HG03432 (cell line): ENCODE results near the gene STXBP5.
"Not testable (repeated sequence)": the region's sequence is repeated elsewhere in the genome, so short reads cannot be mapped to it uniquely, and the experiment has no call there.

Experiments
- ATAC-seq: cut with Tn5 transposase; IDR thresholded peaks from one replicate; pipeline ENCODE4 v1.9.1; 2021; ENCODE audit warnings: mild to moderate bottlenecking, moderate library complexity; ENCODE audit not compliant: unreplicated experiment

The STXBP5 gene

DNA sequence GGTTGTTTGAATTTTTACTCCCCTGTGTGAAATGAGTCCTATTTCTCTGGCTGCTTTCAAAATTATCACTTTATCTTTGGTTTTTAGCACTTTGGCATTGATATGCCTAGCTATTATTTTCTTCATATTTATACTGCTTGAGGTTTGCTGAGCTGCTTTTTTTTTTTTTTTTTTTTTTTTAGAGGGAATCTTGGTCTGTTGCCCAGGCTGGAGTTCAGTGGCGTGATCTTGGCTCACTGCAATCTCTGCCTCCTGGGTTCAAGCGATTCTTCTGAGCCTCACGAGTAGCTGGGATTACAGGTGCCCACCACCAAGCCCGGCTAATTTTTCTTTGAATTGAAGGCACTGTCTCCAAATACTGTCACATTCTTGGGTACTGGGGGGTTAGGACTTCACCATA, 40.6 kb downstream of the STXBP5 start:
- ATAC-seq = no peak

DNA sequence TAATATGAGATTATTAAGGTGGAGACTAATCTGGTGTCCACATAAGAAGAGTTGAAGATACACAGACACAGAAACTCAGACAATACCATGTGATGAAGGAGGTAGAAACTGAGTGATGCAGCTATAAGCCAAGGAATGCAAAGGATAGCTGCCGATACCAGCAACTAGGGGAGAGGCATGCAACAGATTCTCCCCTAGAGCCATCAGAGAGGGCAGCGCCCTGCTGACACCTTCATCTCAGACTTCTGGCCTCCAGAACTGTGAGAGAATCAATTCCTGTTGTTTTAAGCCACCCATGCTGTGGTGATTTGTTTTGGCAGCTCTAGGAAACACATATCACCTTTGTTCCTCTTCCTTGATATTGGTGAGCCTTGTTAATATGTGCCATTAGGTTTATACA, 41.5 kb downstream of the STXBP5 start:
- ATAC-seq = no peak

DNA sequence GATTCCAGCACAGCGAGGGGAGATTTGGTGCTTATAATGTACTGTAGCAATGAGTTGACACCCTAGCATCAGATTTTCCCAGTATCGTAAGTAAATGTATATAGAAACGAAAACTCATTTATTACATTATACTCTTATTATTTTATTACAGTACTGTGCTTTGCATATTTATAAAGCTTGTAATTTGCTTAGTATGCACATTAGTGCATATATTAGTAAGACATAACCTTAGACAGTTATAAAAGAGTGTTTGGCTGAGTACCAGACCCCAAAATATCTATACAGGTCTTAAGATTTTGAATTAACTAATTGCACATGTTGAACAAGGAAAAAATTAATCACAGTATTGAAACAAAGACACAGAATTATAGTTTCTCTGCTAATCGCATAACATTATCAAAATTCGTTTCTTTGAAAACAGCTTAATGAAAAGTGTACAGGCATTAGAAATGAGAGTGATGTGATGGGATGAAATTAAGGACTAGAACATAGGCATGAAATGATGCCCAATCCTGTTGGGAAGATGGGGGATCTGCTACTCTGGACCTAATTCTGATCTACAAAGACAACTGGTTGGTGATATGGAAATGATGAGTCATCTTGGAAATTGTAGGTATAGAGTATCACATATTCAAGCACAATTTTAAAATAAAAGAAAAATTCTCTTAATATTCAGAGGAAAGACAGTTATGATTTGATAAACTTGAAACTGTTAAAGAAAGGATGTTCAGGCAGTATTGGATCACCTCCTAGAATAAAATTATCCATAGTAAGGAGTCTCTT, 42.8 kb downstream of the STXBP5 start:
- ATAC-seq = no peak

DNA sequence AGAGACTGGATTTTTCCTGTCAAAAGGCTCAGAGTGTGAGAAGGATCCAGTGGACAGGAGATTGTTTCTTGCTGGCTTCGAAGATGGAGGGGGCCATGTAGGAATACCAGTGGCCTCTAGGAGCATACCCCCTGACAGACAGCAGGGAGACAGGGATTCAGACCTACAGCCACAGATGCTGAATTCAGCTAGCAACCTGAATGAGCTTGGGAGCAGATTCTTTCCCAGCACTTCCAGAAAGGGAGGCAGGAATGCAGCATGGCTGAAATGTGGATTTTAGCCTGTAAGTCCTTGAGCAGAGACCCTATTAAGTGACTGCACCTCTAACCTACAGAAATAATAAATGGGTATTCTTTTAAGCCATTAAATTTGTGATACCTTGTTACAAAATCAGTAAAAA, 44.6 kb downstream of the STXBP5 start:
- ATAC-seq = no peak

DNA sequence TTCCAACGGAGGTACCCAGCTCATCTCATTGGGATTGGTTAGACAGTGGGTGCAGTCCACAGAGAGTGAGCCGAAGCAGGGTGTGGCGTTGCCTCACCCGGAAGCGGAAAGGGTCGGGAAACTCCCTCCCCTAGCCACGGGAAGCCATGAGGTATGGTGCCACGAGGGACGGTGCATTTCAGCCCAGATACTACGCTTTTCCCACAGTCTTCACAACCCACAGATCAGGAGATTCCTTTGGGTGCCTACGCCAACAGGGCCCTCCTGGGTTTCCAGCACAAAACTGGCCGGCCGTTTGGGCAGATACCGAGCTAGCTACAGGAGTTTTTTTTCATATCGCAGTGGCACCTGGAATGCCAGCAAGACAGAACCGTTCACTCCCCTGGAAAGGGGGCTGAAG, 46.9 kb downstream of the STXBP5 start:
- ATAC-seq = no peak

DNA sequence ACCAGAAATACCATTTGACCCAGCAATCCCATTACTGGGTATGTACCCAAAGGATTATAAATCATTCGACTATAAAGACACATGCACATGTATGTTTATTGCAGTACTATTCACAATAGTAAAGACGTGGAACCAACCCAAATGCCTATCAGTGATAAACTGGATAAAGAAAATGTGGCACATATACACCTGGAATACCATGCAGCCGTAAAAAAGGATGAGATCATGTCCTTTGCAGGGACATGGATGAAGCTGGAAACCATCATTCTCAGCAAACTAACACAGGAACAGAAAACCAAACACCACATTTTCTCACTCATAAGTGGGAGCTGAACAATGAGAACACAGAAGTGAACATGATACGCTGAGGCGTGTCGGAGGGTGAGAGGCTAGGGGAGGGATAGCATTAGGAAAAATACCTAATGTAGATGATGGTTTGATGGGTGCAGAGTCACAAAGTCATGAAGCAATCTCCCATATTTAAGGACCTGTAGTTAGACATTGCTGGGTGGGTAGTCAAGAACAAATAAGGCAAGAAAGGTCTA, 50.8 kb downstream of the STXBP5 start:
- ATAC-seq = not testable (repeated sequence)

DNA sequence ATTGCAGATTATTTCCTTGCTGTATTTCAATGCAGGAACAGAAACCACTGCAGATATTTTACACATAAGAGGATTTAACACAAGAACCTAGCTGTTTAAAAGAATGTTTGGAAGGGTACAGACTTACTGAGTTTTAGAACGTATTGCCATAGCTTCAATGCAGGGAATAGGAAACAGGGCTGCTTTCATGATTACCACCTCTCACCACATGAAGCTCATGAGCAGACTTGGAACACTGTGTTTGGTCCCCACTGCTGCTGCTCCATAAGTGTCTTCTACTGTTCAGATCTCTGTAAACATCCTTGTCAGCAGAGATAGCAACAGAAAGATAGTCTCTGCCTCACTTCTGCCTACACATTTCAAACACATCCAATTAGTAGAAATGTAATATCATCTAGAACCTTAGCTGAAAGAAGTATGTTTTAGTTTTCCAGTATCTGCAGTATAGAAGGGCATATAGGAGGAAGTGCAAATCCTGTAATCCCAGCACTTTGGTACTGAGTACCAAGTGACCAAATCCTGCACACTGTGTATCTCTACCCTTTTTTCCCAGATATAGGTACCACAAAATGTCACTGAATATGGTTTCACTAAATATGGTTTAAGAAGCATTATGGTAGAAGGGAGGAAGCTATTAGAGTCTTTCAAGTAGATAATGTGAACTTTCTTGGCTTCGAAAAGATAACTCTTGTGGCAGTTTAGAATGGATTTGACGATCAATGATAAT, 51.9 kb downstream of the STXBP5 start:
- ATAC-seq = no peak

DNA sequence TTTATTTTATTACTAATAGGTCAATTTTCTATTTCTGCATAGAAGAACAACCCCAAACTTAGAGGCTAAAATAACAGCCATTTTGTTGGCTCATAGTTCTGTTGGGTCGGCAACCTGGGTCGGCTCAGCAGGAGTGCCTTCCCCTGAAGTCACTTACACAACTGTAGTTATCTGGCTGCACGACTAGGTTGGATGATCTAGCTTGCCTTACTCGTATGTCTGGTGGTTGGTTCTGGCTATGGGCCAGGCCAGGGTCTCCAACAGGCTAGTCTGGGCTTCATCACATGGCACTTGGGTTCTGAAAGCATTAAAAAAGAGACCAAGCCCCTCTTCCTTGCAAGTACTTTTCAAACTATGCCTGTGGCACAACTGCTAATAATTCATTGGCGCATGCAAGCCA, 53.5 kb downstream of the STXBP5 start:
- no peak for ATAC-seq

DNA sequence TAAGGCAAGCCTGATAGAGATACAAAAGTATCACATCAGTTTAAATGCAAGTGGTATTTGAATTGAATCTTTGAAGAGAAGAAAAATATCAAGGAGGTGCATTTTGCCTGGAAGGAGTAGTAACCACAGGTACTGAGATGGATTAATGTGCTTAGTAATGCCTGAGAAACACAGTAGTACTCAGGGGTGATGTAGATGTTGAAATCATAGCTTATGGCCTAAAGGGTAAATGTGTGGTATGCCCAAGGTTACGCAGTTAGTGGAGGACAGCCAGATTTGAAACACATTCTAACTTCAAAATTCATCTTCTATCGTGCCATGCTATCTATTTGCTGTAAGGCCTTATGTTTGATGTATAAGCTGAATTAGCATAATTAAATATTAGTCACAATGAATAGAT, 55.9 kb downstream of the STXBP5 start:
- no peak for ATAC-seq

DNA sequence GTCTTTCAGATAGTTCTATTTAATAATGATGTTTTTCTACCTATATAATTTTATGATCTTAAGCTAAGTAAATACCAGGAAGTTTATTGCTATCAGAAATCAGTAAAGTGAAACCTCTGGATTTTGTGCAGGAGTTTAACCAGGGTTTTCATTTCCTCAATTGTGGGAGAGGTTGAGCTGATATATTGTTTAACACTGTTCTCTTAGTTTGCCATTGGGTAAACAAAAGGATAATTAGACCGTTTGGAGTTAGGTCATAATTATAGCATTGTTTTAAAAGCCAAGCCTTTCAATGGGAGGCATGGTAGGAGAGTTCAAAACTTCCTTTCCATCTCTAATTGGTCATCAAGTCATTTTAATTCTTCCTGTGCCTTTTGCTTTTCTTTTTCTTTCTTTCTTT, 58.7 kb downstream of the STXBP5 start:
- no peak for ATAC-seq

DNA sequence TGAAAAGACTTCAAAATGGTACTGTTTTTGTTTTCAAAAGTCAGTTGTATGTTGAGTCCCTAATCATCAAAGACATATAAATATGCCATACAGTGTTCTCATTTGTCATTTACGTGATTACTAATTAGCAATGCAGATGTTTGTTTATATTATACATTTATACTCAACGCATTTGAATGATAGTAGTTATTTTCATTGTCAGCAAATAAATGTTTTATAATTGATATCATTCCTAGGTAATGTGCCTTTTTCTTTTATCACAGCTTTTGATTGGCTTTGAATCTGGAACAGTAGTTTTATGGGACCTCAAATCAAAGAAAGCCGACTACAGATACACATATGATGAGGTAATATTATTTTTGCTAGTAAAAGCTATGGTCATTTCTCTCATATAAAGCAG, 62.6 kb downstream of the STXBP5 start:
- ATAC-seq = no peak

DNA sequence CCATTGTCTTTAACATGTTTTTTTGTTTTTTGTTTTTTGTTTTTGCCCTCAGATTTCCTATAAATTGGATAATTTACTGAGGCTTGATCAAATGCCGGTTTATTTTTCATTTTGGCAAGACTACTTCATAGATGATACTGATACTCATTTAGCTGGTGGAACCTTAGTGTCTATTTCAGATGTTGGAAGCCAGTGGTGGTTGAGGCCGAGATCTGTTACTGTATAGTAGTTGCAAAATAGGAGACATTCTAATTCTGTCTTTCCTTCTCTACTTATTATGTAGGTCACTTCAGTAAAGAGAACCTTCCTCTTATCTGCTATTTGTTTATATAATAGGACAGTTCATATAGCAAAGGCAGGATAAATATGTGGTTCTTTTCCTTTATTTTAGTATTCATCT, 63.4 kb downstream of the STXBP5 start:
- ATAC-seq = no peak

DNA sequence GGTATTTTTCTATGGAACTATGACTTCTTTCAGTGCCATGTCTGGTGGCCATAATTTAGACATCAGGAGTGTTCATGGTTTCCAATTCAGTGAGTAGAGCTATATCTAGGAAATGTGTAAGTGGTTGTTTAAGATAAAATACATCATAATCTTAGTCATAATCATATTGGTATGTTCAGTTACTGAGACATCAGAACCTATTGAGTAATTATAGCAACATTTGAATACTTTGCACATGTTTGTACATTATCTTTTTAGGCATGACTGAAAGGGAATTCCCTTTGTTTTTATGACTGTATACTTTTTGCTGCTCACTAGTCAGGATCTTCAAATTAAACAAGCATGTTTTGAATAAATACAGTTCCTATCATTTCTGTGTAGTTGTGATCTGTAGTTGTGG, 64.0 kb downstream of the STXBP5 start:
- no peak for ATAC-seq

DNA sequence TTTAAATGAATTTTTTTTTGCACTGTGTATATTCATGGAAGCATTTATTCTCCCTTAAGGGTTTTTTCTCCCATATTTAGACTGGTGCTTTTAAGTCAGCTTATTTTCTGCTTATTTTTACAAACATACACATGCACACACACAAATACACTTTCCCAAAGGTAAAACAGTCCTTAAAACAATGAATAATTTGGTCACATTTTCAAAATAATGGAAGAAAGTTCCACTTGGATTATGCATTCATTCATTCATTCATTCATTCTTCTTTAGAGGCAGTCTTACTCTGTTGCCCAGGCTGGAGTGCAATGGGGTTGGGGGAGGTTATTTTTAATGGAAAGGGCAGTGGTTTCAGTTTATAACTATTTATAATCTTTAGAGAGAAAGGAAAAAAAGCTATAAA, 69.8 kb downstream of the STXBP5 start:
- ATAC-seq = no peak

DNA sequence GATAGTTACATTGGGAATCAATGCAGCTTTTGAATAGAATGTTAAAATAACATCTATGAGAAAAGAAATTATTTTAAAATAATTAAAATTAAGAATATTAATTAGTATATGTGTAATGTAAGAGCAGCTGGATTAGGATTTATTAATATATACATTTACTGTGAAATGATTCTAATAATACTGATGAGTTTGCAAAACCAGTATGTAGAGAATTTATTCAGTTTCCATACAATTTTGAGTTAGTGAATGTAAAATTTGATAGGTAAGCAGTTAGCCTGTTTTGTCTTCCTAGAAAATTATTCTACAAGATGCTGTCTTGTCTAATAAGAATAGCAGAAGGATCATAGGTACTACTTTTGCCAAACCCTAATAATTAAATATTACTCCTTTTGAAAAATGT, 70.6 kb downstream of the STXBP5 start:
- ATAC-seq = no peak

DNA sequence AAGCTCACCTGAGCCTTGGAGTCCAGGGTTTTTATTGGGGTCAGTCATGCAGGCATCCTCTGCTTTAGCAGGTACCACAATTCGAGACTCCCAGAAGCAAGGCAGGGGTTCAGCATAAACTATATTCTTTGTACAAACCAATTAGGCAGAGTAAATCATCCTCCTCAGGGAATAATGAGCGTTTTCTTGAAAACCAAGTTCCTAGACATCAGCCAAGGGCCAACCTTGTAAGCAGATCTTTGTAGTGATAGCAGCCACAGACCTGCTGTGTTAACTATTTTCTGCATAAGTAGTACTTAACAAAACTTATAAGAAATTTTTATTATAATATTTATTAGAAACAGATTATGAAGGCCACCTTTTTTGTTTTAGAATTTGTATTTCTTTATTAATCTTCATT, 74.7 kb downstream of the STXBP5 start:
- no peak for ATAC-seq

DNA sequence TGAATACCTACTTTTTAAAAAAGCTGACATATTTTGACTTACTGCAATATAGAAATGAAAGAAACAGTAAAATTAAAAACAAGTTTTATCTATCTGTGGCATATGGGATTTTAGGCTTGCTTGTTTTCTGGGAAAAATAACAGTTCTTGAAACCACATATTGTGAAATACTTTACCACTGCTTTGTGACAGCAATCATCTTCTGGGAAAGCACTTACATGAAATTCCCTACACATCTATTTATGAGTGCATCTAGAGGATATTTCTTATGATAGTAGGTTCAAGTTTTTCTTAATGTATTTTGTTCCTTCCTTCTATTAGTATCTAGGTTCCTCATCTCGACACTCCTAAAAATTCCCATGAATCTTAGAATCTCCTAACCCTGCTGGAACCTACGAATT, 75.2 kb downstream of the STXBP5 start:
- ATAC-seq = no peak

DNA sequence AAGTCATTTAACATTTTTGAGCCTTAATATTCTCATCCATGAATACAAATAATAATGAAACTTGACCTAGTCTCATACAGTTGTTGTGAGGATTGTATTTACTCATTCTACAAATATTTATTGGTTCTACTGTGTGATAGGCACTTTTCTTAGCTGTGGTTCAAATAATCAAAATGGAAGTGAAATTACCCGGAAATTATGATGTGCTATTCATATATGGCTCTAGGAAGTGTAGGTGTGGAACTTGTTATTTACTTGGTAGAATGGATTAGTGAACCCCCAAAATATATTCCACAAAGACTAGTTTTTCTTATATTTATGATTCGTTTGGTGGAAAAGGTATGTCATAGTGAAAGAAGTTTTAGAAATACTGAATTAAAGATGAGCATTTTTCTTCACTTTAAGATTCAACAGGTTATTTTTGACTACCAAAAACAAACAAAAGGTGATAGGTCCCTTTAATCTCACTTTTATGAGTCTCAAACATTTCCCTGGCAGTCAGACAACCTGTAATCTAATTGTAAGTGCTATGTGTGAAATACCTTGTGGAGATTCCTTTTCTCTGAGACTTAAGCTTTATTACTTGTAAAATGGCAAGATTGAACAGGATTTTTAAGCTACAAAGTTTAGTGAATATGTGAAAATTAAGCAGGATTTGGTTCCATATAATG, 77.8 kb downstream of the STXBP5 start:
- ATAC-seq = no peak

DNA sequence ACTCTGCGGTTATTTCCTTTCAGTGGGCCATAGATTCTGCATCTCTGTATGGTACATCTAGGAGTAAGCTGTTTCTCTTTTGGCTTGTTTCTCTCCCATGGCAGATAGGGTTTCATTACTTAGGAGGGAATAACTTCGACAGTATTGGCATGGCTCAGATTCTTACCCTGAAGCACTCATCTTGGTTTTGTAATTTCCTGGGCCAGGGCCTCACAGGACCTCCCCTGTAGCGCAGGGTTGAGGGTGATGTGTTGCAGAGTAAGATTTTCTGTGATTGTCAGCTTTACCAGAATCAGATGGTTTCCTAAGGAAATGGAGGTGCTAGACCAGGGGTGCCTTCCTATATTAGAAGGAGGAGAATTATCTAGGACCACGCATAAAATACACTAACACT, 78.3 kb downstream of the STXBP5 start:
- ATAC-seq = no peak

DNA sequence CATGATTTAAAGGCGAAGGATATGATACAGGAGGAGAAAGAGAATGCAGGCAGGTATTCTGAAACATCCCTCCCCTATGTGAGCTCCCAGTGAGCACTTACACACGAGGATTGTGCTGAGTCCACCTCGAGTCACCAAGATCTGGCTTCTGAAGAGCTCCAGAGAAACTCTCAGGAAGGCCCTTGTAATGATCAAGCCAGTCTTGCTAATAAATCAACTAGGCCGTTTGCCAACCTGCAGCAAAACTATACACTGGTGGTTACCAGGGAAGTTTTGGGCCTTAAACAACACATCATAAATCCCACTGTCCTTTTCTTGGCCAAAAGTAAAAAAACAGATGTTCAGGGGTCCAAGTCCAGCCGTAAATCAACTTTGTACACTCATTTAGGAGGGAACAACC, 79.2 kb downstream of the STXBP5 start:
- no peak for ATAC-seq

DNA sequence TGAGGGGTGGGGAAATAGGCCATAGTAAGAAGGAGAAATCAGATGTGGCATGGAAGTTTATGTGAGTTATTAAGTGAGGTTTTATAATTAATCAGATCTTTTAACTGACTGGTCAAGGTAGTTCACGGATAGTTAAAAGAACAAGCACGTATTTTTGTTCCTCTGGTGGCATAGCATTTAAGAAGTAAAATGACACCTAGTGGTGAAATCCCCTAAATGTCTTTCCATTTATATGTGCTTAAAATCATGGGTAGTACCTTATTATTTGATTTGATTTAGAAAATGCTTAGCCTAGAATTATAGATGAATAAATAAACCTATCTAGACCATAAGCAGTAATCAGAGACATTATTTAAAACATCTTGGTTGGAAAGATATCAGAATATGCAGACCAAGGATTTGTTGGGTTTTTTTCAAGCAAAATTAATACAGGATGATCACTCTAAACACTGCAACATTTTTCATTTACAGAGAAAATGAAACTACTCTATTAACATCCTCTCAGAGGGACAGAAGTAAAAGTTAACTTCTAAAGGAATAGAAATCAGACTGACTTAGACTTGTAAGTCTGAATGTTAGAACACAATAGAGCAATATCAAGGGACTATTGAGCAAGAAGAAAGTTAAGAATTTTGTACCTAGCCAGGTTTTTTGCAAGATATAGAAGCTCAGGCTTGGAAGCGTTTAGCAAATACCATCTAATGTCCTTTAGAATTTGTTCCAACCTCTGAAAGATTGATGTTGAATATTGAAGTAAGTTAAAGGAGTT, 81.1 kb downstream of the STXBP5 start:
- peak; percentile 81 for ATAC-seq
